Ovary (tissue), 3 donors: ENCODE data around the gene EEF1AKMT4.

Source experiments
- CTCF ChIP-seq, 3 donors: fragments of 450-650 bp in 2 of 3; fragments of 200-600 bp in 1 of 3; IDR thresholded peaks; one replicate each; pipeline versions ENCODE4 v1.5.1 to v1.8.0; 2016 to 2022; ENCODE audit warnings: antibody characterized with exemption in 3 of 3, mild to moderate bottlenecking in 1 of 3
- EP300 ChIP-seq: sonication (generic); formaldehyde crosslinking; IDR thresholded peaks from one replicate; pipeline ENCODE4 v1.6.1; 2017; ENCODE audit warnings: antibody characterized with exemption
- POLR2A ChIP-seq: fragments of 450-650 bp; IDR thresholded peaks from one replicate; pipeline ENCODE4 v1.6.1; 2017; ENCODE audit warnings: antibody characterized with exemption, mild to moderate bottlenecking, moderate library complexity
- donor health status: DM: no; HTN: no; CAD: no.

- TF ChIP-seq CTCF (IDR thresholded peaks at IDR 0.05) (no peak), POLR2A (no peak), EP300 (no peak)
Observed at GRCh38 chr3:184200825-184201224, 48.6 kb upstream of the EEF1AKMT4 start.
